Endothelial cell of umbilical vein (primary cell): ENCODE measurements around the gene HUWE1.

ENCODE experiments used
- EZH2 ChIP-seq: IDR thresholded peaks from 2 replicates; pipeline ENCODE4 v1.6.1; 2012; ENCODE audit warnings: borderline replicate concordance, low read depth, mild to moderate bottlenecking, moderate library complexity, low read length, inconsistent platforms; ENCODE audit not compliant: severe bottlenecking
- JUN ChIP-seq: IDR thresholded peaks from 2 replicates; pipeline ENCODE4 v1.6.1; 2011; ENCODE audit warnings: borderline replicate concordance, low read depth; ENCODE audit not compliant: insufficient read length, insufficient read depth
- POLR2A ChIP-seq: IDR thresholded peaks from 2 replicates; pipeline ENCODE4 v1.6.1; 2012; ENCODE audit warnings: low read depth, mild to moderate bottlenecking, control low read depth, low read length
- POLR2AphosphoS5 ChIP-seq: IDR thresholded peaks from 2 replicates; pipeline ENCODE4 v1.6.1; 2012; ENCODE audit warnings: low read depth, mild to moderate bottlenecking, control low read depth, low read length, moderate library complexity; ENCODE audit not compliant: insufficient read depth
- TF ChIP-seq, protein P1 (sequence below): IDR thresholded peaks from 2 replicates; pipeline ENCODE4 v1.6.1; 2011; ENCODE audit not compliant: insufficient read depth, insufficient read length
- TF ChIP-seq, protein P2 (sequence below), 2 donors: IDR thresholded peaks; 1 replicate in 1 of 2; 2 replicates in 1 of 2; pipeline ENCODE4 v1.5.1; 2011; ENCODE audit warnings: low read length in 2 of 2, mild to moderate bottlenecking in 2 of 2, moderate library complexity in 2 of 2, control low read depth in 1 of 2, inconsistent platforms in 1 of 2, low read depth in 1 of 2; ENCODE audit not compliant: insufficient read depth in 1 of 2; ENCODE audit errors: extremely low read depth in 1 of 2

DNA sequence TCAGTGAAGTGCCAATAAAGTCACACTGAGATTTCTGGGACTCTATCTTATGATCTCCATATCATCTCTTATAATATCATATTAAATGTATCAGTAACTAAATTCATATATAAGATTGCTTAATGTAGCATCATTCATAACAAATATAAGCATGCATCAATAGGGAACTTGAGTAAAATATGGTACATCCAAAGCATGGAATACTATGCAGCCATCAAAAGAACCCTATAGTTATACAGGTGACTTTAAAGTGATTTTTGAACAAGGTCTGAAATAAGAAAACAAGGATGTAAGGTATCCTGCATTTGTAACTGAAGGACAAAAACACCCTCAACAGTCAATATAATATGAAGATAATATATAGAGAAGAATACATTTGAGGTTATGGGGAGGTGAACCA, 47.3 kb downstream of the HUWE1 start:
- TF ChIP-seq, protein P1, sequence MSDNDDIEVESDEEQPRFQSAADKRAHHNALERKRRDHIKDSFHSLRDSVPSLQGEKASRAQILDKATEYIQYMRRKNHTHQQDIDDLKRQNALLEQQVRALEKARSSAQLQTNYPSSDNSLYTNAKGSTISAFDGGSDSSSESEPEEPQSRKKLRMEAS = no peak
- TF ChIP-seq POLR2A (no peak), POLR2AphosphoS5 (no peak), EZH2 (no peak), JUN (no peak)
- TF ChIP-seq, protein P2, sequence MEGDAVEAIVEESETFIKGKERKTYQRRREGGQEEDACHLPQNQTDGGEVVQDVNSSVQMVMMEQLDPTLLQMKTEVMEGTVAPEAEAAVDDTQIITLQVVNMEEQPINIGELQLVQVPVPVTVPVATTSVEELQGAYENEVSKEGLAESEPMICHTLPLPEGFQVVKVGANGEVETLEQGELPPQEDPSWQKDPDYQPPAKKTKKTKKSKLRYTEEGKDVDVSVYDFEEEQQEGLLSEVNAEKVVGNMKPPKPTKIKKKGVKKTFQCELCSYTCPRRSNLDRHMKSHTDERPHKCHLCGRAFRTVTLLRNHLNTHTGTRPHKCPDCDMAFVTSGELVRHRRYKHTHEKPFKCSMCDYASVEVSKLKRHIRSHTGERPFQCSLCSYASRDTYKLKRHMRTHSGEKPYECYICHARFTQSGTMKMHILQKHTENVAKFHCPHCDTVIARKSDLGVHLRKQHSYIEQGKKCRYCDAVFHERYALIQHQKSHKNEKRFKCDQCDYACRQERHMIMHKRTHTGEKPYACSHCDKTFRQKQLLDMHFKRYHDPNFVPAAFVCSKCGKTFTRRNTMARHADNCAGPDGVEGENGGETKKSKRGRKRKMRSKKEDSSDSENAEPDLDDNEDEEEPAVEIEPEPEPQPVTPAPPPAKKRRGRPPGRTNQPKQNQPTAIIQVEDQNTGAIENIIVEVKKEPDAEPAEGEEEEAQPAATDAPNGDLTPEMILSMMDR (IDR thresholded peaks at IDR 0.05; ENCODE audit: extremely low read depth in 1 of 2, insufficient read depth in 1 of 2, low read depth in 1 of 2, low read length in 2 of 2) = no peak
